ENCODE measurements around the gene DNAJC13.

DNAJC13 gene

DNA sequence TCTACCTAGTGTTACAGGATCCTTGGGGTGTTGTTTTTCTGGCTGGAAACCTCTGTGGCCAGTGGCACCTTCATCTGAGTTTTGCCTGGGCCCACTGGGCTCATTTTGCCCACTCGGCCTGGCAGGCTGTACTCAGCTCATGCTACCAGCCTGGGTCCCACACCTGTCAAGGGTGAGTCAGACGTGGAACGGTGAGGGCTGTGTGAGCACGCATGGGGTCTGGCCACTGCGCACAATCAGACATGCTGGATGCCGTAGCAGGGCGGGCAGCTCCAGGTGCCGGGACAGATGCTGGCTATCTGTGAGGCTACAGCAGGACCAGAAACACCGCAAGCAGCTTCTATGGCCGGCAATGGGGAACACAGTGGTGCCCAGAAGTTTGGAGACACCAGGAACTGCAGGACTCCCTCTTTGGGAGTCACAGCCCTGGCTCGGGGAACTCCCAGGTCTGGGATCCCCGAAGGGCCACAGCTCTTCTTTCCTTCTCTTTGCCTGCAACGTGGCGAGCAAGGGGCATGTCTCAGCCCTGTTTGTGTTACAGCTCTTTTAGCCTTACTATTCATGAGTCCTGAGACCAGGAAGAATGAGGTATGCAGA is 35.9 kb upstream of the DNAJC13 start:
- Histone ChIP-seq H3K4me1 (ENCODE audit: insufficient read depth, low read length, poor library complexity, severe bottlenecking) (peaks cover 5% of the 10 kb centered on the region), H3F3A (ENCODE audit: low read depth) (no peaks in the 10 kb centered on the region), H3K9ac (ENCODE audit: low read depth, low read length, poor library complexity, severe bottlenecking) (no peak overlapping the region), H2AFZ (ENCODE audit: low read length) (no peak overlapping the region), H3K9me2 (replicated peaks; ENCODE audit: low read depth, low read length) (no peaks in the 10 kb centered on the region), H3K4me3 (ENCODE audit: low read length, poor library complexity, severe bottlenecking) (no peak overlapping the region), H3K79me2 (ENCODE audit: insufficient read depth, low read length) (no peaks in the 10 kb centered on the region), H3K36me3 (ENCODE audit: insufficient read depth, low read length) (no peaks in the 10 kb centered on the region), H4K20me1 (ENCODE audit: insufficient read depth, low read length, poor library complexity, severe bottlenecking) (no peaks in the 10 kb centered on the region), H3K9me3 (ENCODE audit: insufficient read depth, low read depth, low read length) (peaks cover 3% of the 10 kb centered on the region; the same call in 1 of the 2 replicates), H3K4me2 (ENCODE audit: low read depth, low read length, poor library complexity, severe bottlenecking) (no peak overlapping the region), H3K27me3 (ENCODE audit: insufficient read depth, low read length, poor library complexity, severe bottlenecking) (no peaks in the 10 kb centered on the region)
- TF ChIP-seq, protein P1, sequence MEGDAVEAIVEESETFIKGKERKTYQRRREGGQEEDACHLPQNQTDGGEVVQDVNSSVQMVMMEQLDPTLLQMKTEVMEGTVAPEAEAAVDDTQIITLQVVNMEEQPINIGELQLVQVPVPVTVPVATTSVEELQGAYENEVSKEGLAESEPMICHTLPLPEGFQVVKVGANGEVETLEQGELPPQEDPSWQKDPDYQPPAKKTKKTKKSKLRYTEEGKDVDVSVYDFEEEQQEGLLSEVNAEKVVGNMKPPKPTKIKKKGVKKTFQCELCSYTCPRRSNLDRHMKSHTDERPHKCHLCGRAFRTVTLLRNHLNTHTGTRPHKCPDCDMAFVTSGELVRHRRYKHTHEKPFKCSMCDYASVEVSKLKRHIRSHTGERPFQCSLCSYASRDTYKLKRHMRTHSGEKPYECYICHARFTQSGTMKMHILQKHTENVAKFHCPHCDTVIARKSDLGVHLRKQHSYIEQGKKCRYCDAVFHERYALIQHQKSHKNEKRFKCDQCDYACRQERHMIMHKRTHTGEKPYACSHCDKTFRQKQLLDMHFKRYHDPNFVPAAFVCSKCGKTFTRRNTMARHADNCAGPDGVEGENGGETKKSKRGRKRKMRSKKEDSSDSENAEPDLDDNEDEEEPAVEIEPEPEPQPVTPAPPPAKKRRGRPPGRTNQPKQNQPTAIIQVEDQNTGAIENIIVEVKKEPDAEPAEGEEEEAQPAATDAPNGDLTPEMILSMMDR (conservative IDR thresholded peaks at IDR 0.05; ENCODE audit: low read length), result no peak
- TF ChIP-seq EZH2phosphoT487 (IDR thresholded peaks at IDR 0.05; ENCODE audit: borderline replicate concordance), result no peak

GRCh38 chr3:132382267-132382666 is 35.0 kb upstream of the DNAJC13 start:
- Histone ChIP-seq H4K20me1 (ENCODE audit: insufficient read depth, low read length, poor library complexity, severe bottlenecking) (no peaks in the 10 kb centered on the region), H2AFZ (ENCODE audit: low read length) (no peak overlapping the region), H3K4me1 (ENCODE audit: insufficient read depth, low read length, poor library complexity, severe bottlenecking) (peaks cover 13% of the 10 kb centered on the region), H3F3A (ENCODE audit: low read depth) (no peaks in the 10 kb centered on the region), H3K36me3 (ENCODE audit: insufficient read depth, low read length) (no peaks in the 10 kb centered on the region), H3K9me2 (replicated peaks; ENCODE audit: low read depth, low read length) (no peaks in the 10 kb centered on the region), H3K27me3 (ENCODE audit: insufficient read depth, low read length, poor library complexity, severe bottlenecking) (no peaks in the 10 kb centered on the region), H3K9me3 (ENCODE audit: insufficient read depth, low read depth, low read length) (peaks cover 3% of the 10 kb centered on the region; the same call in 1 of the 2 replicates), H3K79me2 (ENCODE audit: insufficient read depth, low read length) (no peaks in the 10 kb centered on the region), H3K9ac (ENCODE audit: low read depth, low read length, poor library complexity, severe bottlenecking) (no peak overlapping the region), H3K4me3 (ENCODE audit: low read length, poor library complexity, severe bottlenecking) (no peak overlapping the region), H3K4me2 (ENCODE audit: low read depth, low read length, poor library complexity, severe bottlenecking) (no peak overlapping the region)
- no peak for TF ChIP-seq EZH2phosphoT487 (IDR thresholded peaks at IDR 0.05; ENCODE audit: borderline replicate concordance)
- TF ChIP-seq, protein P1 (conservative IDR thresholded peaks at IDR 0.05; ENCODE audit: low read length), result no peak

DNA sequence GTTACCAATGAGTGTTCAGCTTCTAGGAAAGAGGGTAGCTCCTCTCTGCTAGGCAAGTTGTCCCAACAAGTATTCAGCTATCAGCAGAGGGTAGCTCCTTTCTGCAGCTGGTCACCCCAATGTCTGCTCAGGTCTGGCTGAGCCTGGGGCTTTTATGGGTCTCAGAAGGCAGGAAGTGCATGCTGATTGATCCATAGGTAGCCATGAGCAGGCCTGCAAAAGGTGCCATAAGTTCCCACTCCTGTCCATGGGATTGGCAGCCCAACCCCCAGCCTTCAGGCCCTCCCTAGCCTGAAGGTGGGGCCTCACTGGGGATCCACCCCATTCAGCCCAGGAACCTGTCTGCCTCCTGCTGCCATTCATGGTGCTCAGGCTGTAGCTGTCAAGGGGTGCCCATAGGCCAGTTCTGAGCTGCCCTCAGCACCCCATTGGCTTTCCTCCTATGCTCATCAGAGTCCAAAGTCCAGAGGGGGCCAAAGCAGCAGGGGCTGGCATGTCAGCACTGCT is 34.6 kb upstream of the DNAJC13 start:
- H3K9me3 ChIP-seq (ENCODE audit: insufficient read depth, low read depth, low read length), result peaks cover 3% of the 10 kb centered on the region; the same call in 1 of the 2 replicates
- H3K9ac ChIP-seq (ENCODE audit: low read depth, low read length, poor library complexity, severe bottlenecking), result no peak overlapping the region
- peaks cover 16% of the 10 kb centered on the region for H3K4me1 ChIP-seq (ENCODE audit: insufficient read depth, low read length, poor library complexity, severe bottlenecking)
- H3K79me2 ChIP-seq (ENCODE audit: insufficient read depth, low read length), result no peaks in the 10 kb centered on the region
- H3K9me2 ChIP-seq (replicated peaks; ENCODE audit: low read depth, low read length), result no peaks in the 10 kb centered on the region
- H3K36me3 ChIP-seq (ENCODE audit: insufficient read depth, low read length), result no peaks in the 10 kb centered on the region
- H2AFZ ChIP-seq (ENCODE audit: low read length), result no peak overlapping the region
- no peaks in the 10 kb centered on the region for H3F3A ChIP-seq (ENCODE audit: low read depth)
- H3K4me3 ChIP-seq (ENCODE audit: low read length, poor library complexity, severe bottlenecking), result no peak overlapping the region
- no peak for TF ChIP-seq EZH2phosphoT487 (IDR thresholded peaks at IDR 0.05; ENCODE audit: borderline replicate concordance)
- TF ChIP-seq, protein P1 (conservative IDR thresholded peaks at IDR 0.05; ENCODE audit: low read length), result no peak
- no peaks in the 10 kb centered on the region for H4K20me1 ChIP-seq (ENCODE audit: insufficient read depth, low read length, poor library complexity, severe bottlenecking)
- no peaks in the 10 kb centered on the region for H3K27me3 ChIP-seq (ENCODE audit: insufficient read depth, low read length, poor library complexity, severe bottlenecking)
- no peak overlapping the region for H3K4me2 ChIP-seq (ENCODE audit: low read depth, low read length, poor library complexity, severe bottlenecking)

All from Loucy (cell line).